HCT116 (cell line): ENCODE measurements around the gene HS6ST1. TPM values are rescaled to one million over a fixed set of nuclear protein-coding genes. Genes with fewer than 3 reads are reported as not detected.

Source experiments
- ATAC-seq: fragments of 200-7000 bp; cut with Tn5 transposase; 2 replicates; pipeline ENCODE4 v1.9.1; 2020; ENCODE audit warnings: mild to moderate bottlenecking, moderate library complexity
- BruUV-seq: library from RNA; stranded (reverse); fragments of 400-500 nt; replicated peaks from 2 replicates; lab custom pipeline; 2021; lab: Mats Ljungman, UMichigan
- CTCF ChIA-PET: fragments of 300-600 bp; sonication (Branson Sonifier 250); formaldehyde crosslinking; loops from one replicate; lab custom pipeline; 2021; ENCODE audit warnings: antibody characterized with exemption; lab: Charles Lee
- POLR2A ChIA-PET: fragments of 300-600, 350-600 bp; sonication (Branson Sonifier 250); formaldehyde crosslinking; loops from one replicate; lab custom pipeline; 2021; ENCODE audit warnings: antibody characterized with exemption; lab: Charles Lee
- RAD21 ChIA-PET, 2 experiments: fragments of 300-600 bp; sonication (Branson Sonifier 250); formaldehyde crosslinking; loops; one replicate each; lab custom pipeline; 2023; ENCODE audit warnings: low total read pairs in 2 of 2; ENCODE audit not compliant: uncharacterized antibody in 2 of 2, unreplicated experiment in 2 of 2, low non-redundant PET in 1 of 2; lab: Charles Lee
- DNase-seq: peaks from one replicate; pipeline ENCODE4 v3.0.0-alpha.2; 2010; ENCODE audit warnings: low read depth, low spot score
- H2AFZ ChIP-seq: fragments of 200-600 bp; shearing (Covaris generic), sonication (generic); 2 replicates; pipeline ENCODE4 v1.6.1; 2017; ENCODE audit warnings: low read depth, mixed run types, mixed read lengths, antibody characterized with exemption, low read length; ENCODE audit not compliant: poor library complexity, severe bottlenecking
- H3K27ac ChIP-seq: 2 replicates; pipeline ENCODE4 v1.5.1; 2012; ENCODE audit warnings: low read depth, low read length
- H3K27me3 ChIP-seq: fragments of 200-600 bp; sonication (generic); 2 replicates; pipeline ENCODE4 v1.6.1; 2016; ENCODE audit warnings: mixed run types, low read length, mixed read lengths; ENCODE audit not compliant: insufficient read depth
- H3K36me3 ChIP-seq, 2 experiments: fragments of 200-500 bp in 1 of 2; fragments of 200-600 bp in 1 of 2; sonication (Bioruptor generic) in 1 of 2; sonication (generic) in 1 of 2; 2 replicates each; pipeline versions ENCODE4 v1.5.1 to v1.6.1; 2014 to 2016; ENCODE audit warnings: low read length in 2 of 2, inconsistent platforms in 1 of 2, mixed read lengths in 1 of 2, mixed run types in 1 of 2; ENCODE audit not compliant: insufficient read depth in 2 of 2, control insufficient read depth in 1 of 2
- H3K4me1 ChIP-seq, 2 experiments: fragments of 200-600 bp in 1 of 2; sonication (generic) in 1 of 2; 2 replicates each; pipeline versions ENCODE4 v1.5.1 to v1.6.1; 2012 to 2017; ENCODE audit warnings: low read length in 2 of 2, inconsistent platforms in 1 of 2, mild to moderate bottlenecking in 1 of 2, mixed read lengths in 1 of 2, mixed run types in 1 of 2, moderate library complexity in 1 of 2; ENCODE audit not compliant: insufficient read depth in 2 of 2, control insufficient read depth in 1 of 2
- H3K4me2 ChIP-seq: fragments of 200-600 bp; sonication (generic); 2 replicates; pipeline ENCODE4 v1.6.1; 2017; ENCODE audit warnings: mixed run types, low read length, mixed read lengths
- H3K4me3 ChIP-seq, 2 experiments: fragments of 200-600 bp in 1 of 2; sonication (generic) in 1 of 2; replicated peaks in 1 of 2; 2 replicates each; pipeline ENCODE4 v1.5.1; 2011 to 2016; ENCODE audit warnings: low read length in 2 of 2, control low read depth in 1 of 2, low read depth in 1 of 2, mild to moderate bottlenecking in 1 of 2, mixed read lengths in 1 of 2, mixed run types in 1 of 2
- H3K79me2 ChIP-seq: fragments of 200-600 bp; sonication (generic); 2 replicates; pipeline ENCODE4 v1.6.1; 2017; ENCODE audit warnings: mild to moderate bottlenecking, mixed run types, low read length, moderate library complexity, mixed read lengths; ENCODE audit not compliant: insufficient read depth
- H3K9ac ChIP-seq: fragments of 200-600 bp; sonication (generic); 2 replicates; pipeline ENCODE4 v1.6.1; 2016; ENCODE audit warnings: low read length, mixed read lengths
- H3K9me2 ChIP-seq: fragments of 200-600 bp; sonication (generic), shearing (Covaris generic); 2 replicates; pipeline ENCODE4 v1.6.1; 2017; ENCODE audit warnings: mixed run types, mild to moderate bottlenecking, moderate library complexity; ENCODE audit not compliant: insufficient read depth
- H3K9me3 ChIP-seq, 2 experiments: fragments of 200-500 bp in 1 of 2; fragments of 200-600 bp in 1 of 2; sonication (Bioruptor generic) in 1 of 2; sonication (generic) in 1 of 2; 2 replicates each; pipeline ENCODE4 v1.6.1; 2014 to 2017; ENCODE audit warnings: low read length in 2 of 2, mixed read lengths in 2 of 2, inconsistent platforms in 1 of 2, low read depth in 1 of 2, mild to moderate bottlenecking in 1 of 2, mixed run types in 1 of 2, moderate library complexity in 1 of 2; ENCODE audit not compliant: control insufficient read depth in 1 of 2, insufficient read depth in 1 of 2
- H4K20me1 ChIP-seq: fragments of 200-600 bp; sonication (generic), shearing (Covaris generic); 2 replicates; pipeline ENCODE4 v1.6.1; 2017; ENCODE audit warnings: mixed run types, mild to moderate bottlenecking, moderate library complexity; ENCODE audit not compliant: insufficient read depth
- CEBPB ChIP-seq: IDR thresholded peaks from 2 replicates; pipeline ENCODE4 v1.6.1; 2012; ENCODE audit warnings: low read depth
- ELF1 ChIP-seq: IDR thresholded peaks from 2 replicates; pipeline ENCODE4 v1.6.1; 2012; ENCODE audit warnings: low read depth, borderline replicate concordance
- JUND ChIP-seq: IDR thresholded peaks from 2 replicates; pipeline ENCODE4 v1.6.1; 2012
- RAD21 ChIP-seq: IDR thresholded peaks from 2 replicates; pipeline ENCODE4 v1.6.1; 2012; ENCODE audit warnings: low read depth, mild to moderate bottlenecking
- SIN3A ChIP-seq: IDR thresholded peaks from 2 replicates; pipeline ENCODE4 v1.6.1; 2012; ENCODE audit warnings: low read depth
- SP1 ChIP-seq: IDR thresholded peaks from 2 replicates; pipeline ENCODE4 v1.6.1; 2012; ENCODE audit warnings: low read depth
- intact Hi-C: fragments of 100-400 bp; cut with micrococcal nuclease; formaldehyde crosslinking; loops from 2 replicates; pipeline ENCODE4 v1.10.0; 2022
- total RNA-seq: library from RNA; stranded (reverse); gene quantifications from one replicate; pipeline ENCODE4 v1.2.1, GENCODE V29; 2021; ENCODE audit not compliant: unreplicated experiment
- TF ChIP-seq, protein P1 (sequence below), 3 experiments: fragments of 200-600 bp in 1 of 3; sonication (generic) in 1 of 3; IDR thresholded peaks in 2 of 3; conservative IDR thresholded peaks in 1 of 3; 2 replicates each; pipeline ENCODE4 v1.5.1; 2012 to 2017; ENCODE audit warnings: low read depth in 2 of 3, low read length in 2 of 3, antibody characterized with exemption in 1 of 3, borderline replicate concordance in 1 of 3, control low read depth in 1 of 3, mild to moderate bottlenecking in 1 of 3, mixed read lengths in 1 of 3, mixed run types in 1 of 3, moderate library complexity in 1 of 3; ENCODE audit not compliant: insufficient read depth in 1 of 3
- TF ChIP-seq, protein P2 (sequence below): IDR thresholded peaks from 2 replicates; pipeline ENCODE4 v1.6.1; 2012
- TF ChIP-seq, protein P3 (sequence below): IDR thresholded peaks from 2 replicates; pipeline ENCODE4 v1.6.1; 2012

Gene HS6ST1
- total RNA-seq, 1 experiment from 2014 or later: 35.0 TPM

GRCh38 chr2:128285329-128285931 lies 33.2 kb downstream of the HS6ST1 start:
- no peaks in the 10 kb centered on the region for H4K20me1 ChIP-seq
- H3K9me2 ChIP-seq: no peaks in the 10 kb centered on the region
- H3K4me1 ChIP-seq: no peaks in the 10 kb centered on the region
- no peak overlapping the region for H3K9ac ChIP-seq
- no peaks in the 10 kb centered on the region for H3K36me3 ChIP-seq
- ChIA-PET CTCF (no interaction called here), POLR2A (no interaction called here), RAD21 (no interaction called here)
- no peak for TF ChIP-seq CEBPB
- no peak for TF ChIP-seq JUND
- TF ChIP-seq, protein P1, sequence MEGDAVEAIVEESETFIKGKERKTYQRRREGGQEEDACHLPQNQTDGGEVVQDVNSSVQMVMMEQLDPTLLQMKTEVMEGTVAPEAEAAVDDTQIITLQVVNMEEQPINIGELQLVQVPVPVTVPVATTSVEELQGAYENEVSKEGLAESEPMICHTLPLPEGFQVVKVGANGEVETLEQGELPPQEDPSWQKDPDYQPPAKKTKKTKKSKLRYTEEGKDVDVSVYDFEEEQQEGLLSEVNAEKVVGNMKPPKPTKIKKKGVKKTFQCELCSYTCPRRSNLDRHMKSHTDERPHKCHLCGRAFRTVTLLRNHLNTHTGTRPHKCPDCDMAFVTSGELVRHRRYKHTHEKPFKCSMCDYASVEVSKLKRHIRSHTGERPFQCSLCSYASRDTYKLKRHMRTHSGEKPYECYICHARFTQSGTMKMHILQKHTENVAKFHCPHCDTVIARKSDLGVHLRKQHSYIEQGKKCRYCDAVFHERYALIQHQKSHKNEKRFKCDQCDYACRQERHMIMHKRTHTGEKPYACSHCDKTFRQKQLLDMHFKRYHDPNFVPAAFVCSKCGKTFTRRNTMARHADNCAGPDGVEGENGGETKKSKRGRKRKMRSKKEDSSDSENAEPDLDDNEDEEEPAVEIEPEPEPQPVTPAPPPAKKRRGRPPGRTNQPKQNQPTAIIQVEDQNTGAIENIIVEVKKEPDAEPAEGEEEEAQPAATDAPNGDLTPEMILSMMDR (IDR thresholded peaks at IDR 0.05 in 2 of 3, conservative IDR thresholded peaks at IDR 0.05 in 1 of 3; ENCODE audit: borderline replicate concordance in 1 of 3, insufficient read depth in 1 of 3, low read depth in 2 of 3, low read length in 2 of 3): no peak
- TF ChIP-seq, protein P2, sequence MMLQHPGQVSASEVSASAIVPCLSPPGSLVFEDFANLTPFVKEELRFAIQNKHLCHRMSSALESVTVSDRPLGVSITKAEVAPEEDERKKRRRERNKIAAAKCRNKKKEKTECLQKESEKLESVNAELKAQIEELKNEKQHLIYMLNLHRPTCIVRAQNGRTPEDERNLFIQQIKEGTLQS: no peak
- no peak for TF ChIP-seq SIN3A
- TF ChIP-seq ELF1: no peak
- TF ChIP-seq, protein P3, sequence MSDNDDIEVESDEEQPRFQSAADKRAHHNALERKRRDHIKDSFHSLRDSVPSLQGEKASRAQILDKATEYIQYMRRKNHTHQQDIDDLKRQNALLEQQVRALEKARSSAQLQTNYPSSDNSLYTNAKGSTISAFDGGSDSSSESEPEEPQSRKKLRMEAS: no peak
- TF ChIP-seq SP1: no peak
- no peak for TF ChIP-seq RAD21
- H2AFZ ChIP-seq: no peak overlapping the region
- no peaks in the 10 kb centered on the region for H3K27me3 ChIP-seq
- H3K4me2 ChIP-seq: no peak overlapping the region
- DNase-seq: no peak
- ATAC-seq: no peak
- no peak overlapping the region for H3K4me3 ChIP-seq
- intact Hi-C loops: no loop called here
- no peak overlapping the region for H3K27ac ChIP-seq
- no peaks in the 10 kb centered on the region for H3K9me3 ChIP-seq
- BruUV-seq: no TSS peak
- peaks cover 52% of the 10 kb centered on the region for H3K79me2 ChIP-seq
